Ectodermal cell (in vitro differentiated cells): ENCODE measurements around the gene FBXO46.
"Not testable (repeated sequence)": the region's sequence is repeated elsewhere in the genome, so short reads cannot be mapped to it uniquely, and the experiment has no call there.

Experiments used
- H3K27ac ChIP-seq: 2 replicates; pipeline ENCODE4 v1.7.0; 2013; ENCODE audit warnings: mild to moderate bottlenecking, low read depth, low read length; ENCODE audit not compliant: insufficient read depth, poor library complexity, severe bottlenecking
- H3K27me3 ChIP-seq: 2 replicates; pipeline ENCODE4 v1.7.0; 2013; ENCODE audit warnings: mild to moderate bottlenecking, low read length; ENCODE audit not compliant: insufficient read depth, control insufficient read depth, poor library complexity, severe bottlenecking
- H3K36me3 ChIP-seq: one replicate; pipeline ENCODE4 v1.7.0; 2013; ENCODE audit warnings: low read length; ENCODE audit not compliant: control insufficient read depth, insufficient read depth
- H3K4me1 ChIP-seq: one replicate; pipeline ENCODE4 v1.7.0; 2013; ENCODE audit warnings: low read length; ENCODE audit not compliant: control insufficient read depth, insufficient read depth
- H3K4me3 ChIP-seq: 2 replicates; pipeline ENCODE4 v1.7.0; 2013; ENCODE audit warnings: low read depth, low read length, control low read depth; ENCODE audit not compliant: insufficient read depth
- H3K9me3 ChIP-seq: 2 replicates; pipeline ENCODE4 v1.7.0; 2013; ENCODE audit warnings: mild to moderate bottlenecking, low read length, moderate library complexity; ENCODE audit not compliant: control insufficient read depth
- WGBS, 2 experiments: methylation state at CpG; one replicate each; pipeline ENCODE4 v1.1.7; 2013; ENCODE audit warnings: missing lambda C conversion rate in 2 of 2; 5-methylcytosine and 5-hydroxymethylcytosine counted together

FBXO46 gene

DNA sequence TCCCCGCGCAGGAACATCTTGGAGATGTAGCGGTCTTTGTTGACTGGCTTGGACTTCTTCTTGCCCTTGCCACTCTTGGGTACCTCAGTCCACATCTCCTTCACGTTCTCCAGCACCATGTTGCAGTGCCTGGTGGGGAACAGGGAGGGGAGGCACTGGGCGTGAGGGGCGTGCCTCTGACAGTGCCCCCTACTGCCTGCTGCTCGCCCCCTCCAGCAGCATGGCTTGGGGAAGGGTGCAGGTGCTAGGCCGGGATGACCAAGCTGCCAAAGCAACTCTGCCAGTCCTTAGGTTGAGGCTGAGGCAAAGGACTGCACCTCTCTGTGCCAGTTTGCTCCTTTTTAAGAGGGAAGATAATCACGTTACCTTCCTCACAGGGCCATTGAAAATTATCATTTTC, 43.1 kb downstream of the FBXO46 start:
- no peaks in the 10 kb centered on the region for H3K4me1 ChIP-seq
- H3K36me3 ChIP-seq, result peaks cover 18% of the 10 kb centered on the region
- no peaks in the 10 kb centered on the region for H3K9me3 ChIP-seq
- no peak overlapping the region for H3K27ac ChIP-seq
- H3K4me3 ChIP-seq, result no peak overlapping the region
- 91 to 94% methylated on average over 9 of the region's 9 CpGs for WGBS, 2 experiments
- no peaks in the 10 kb centered on the region for H3K27me3 ChIP-seq

DNA sequence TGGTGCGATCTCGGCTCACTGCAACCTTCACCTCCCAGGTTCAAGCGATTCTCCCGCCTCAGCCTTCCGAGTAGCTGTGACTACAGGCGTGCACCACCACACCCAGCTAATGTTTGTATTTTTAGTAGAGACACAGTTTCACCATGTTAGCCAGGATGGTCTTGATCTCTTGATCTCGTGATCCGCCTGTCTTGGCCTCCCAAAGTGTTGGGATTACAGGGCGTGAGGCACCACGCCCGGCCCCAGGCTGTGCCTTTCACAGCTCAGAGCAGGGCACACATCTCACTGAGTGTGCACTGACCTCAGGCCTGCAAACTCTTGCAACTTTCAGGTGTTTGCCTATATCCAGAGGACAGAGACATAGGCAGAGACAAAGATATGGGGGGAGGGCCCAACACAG, 45.7 kb downstream of the FBXO46 start:
- H3K4me1 ChIP-seq, H3K4me3 ChIP-seq, H3K27ac ChIP-seq, H3K9me3 ChIP-seq: not testable (repeated sequence)
- Histone ChIP-seq H3K27me3 (peaks cover 11% of the 10 kb centered on the region), H3K36me3 (peaks cover 18% of the 10 kb centered on the region)
- WGBS, 2 experiments, result 85 to 87% methylated on average over 11 of the region's 11 CpGs

DNA sequence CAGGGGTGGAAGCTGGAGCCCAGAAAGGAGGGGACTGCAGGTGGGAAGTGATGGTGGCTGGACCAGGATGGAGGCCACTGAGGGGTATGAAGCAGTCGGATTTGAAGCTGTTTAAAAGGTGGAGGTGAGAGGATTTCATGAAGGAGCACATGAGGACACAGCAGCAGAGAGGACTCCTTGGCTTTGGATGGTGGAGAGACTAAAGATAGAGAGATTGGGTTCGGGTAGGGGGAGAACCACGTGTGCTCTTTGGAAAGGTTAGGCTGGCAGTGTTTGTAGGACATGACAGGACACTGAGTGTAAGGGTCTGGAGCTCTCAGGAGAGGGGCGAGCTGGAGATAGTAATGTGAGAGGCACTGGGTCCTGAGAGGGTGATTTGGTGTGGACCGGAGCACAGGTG, 47.8 kb downstream of the FBXO46 start:
- H3K36me3 ChIP-seq, result peaks cover 18% of the 10 kb centered on the region
- peaks cover 32% of the 10 kb centered on the region for H3K27me3 ChIP-seq
- WGBS, 2 experiments, result 86 to 91% methylated on average over 5 of the region's 5 CpGs
- H3K4me1 ChIP-seq, result no peaks in the 10 kb centered on the region
- no peak overlapping the region for H3K4me3 ChIP-seq
- H3K27ac ChIP-seq, result no peak overlapping the region
- H3K9me3 ChIP-seq, result no peaks in the 10 kb centered on the region

DNA sequence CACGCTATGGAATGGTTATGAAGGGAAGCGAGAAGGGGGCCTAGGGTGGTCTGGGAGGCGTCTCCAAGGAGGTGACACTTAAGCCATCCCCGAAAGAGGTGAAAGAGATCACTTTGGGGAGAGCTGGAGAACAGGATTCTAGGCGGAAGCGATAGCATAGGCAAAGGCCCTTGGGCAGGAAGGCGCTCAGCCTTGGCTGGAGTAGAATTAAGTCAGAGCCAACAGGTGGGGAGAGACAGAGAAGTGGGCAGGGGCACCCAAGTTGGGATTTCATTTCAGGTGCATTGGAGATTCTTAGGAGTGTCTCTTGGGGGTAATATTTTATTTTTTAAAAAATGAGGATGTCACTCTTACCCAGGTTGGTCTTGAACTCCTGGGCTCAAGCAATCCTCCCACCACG, 48.6 kb downstream of the FBXO46 start:
- H3K36me3 ChIP-seq, result peaks cover 10% of the 10 kb centered on the region
- no peak overlapping the region for H3K27ac ChIP-seq
- 84 to 85% methylated on average over 8 of the region's 8 CpGs for WGBS, 2 experiments
- no peaks in the 10 kb centered on the region for H3K9me3 ChIP-seq
- H3K27me3 ChIP-seq, result peaks cover 40% of the 10 kb centered on the region
- no peaks in the 10 kb centered on the region for H3K4me1 ChIP-seq
- H3K4me3 ChIP-seq, result no peak overlapping the region

DNA sequence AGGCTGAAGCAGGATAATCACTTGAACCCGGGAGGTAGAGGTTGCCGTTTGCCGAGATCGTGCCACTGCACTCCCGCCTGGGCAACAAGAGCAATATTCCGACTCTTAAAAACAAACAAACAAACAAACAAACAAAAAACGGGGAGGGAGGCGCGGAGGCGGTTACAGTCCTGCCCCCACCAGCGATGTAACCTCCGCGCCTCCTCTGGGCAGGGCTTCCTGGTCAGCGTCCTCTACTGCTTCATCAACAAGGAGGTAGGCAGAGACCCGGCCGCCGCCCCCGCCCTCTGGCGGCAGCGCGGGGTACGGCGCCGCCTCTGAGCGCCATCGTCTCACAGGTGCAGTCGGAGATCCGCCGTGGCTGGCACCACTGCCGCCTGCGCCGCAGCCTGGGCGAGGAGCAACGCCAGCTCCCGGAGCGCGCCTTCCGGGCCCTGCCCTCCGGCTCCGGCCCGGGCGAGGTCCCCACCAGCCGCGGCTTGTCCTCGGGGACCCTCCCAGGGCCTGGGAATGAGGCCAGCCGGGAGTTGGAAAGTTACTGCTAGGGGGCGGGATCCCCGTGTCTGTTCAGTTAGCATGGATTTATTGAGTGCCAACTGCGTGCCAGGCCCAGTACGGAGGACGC, 49.2 kb downstream of the FBXO46 start:
- H3K4me3 ChIP-seq, result peak overlapping the region; percentile 31
- H3K9me3 ChIP-seq, result no peaks in the 10 kb centered on the region
- WGBS, 2 experiments, result 10 to 11% methylated on average over 51 of the region's 51 CpGs
- H3K27ac ChIP-seq, result no peak overlapping the region
- peaks cover 46% of the 10 kb centered on the region for H3K27me3 ChIP-seq
- no peaks in the 10 kb centered on the region for H3K4me1 ChIP-seq
- H3K36me3 ChIP-seq, result peaks cover 8% of the 10 kb centered on the region

DNA sequence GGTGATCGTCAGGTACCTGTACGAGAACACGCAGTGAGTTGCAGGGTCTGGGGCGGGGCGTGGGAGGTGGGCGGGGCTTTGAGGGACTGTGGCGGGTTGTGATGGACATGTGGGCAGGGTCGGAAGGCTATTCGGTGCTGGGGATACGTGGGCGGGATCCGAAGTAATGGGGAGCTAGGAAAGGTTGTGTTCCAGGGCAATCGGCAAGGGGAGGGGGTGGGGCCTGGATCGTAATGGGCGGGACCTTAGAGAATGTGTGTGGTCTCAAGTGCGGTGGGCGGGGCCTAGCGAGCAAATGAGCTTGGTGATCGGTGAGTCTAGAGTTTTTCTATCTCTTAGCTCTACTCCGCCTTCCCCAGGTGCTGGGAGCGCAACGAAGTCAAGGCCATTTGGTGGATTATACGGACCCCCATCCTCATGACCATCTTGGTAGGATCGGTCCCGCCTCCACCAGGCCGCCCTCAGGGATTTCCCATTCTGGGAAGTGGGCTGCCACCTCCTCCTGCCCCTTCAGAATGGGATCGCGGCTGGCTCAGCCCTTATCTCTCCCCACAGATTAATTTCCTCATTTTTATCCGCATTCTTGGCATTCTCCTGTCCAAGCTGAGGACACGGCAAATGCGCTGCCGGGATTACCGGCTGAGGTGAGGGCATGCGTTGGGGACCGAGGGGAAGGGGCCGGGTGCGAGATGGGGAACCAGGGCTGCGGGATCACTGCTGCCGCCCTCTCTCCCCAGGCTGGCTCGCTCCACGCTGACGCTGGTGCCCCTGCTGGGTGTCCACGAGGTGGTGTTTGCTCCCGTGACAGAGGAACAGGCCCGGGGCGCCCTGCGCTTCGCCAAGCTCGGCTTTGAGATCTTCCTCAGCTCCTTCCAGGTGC, 53.1 kb downstream of the FBXO46 start:
- Histone ChIP-seq H3K27ac (no peak overlapping the region), H3K4me3 (peak overlapping the region; percentile 19), H3K27me3 (peaks cover 58% of the 10 kb centered on the region), H3K9me3 (no peaks in the 10 kb centered on the region), H3K36me3 (no peaks in the 10 kb centered on the region), H3K4me1 (no peaks in the 10 kb centered on the region)
- 4% methylated on average over 49 of the region's 49 CpGs for WGBS, 2 experiments

DNA sequence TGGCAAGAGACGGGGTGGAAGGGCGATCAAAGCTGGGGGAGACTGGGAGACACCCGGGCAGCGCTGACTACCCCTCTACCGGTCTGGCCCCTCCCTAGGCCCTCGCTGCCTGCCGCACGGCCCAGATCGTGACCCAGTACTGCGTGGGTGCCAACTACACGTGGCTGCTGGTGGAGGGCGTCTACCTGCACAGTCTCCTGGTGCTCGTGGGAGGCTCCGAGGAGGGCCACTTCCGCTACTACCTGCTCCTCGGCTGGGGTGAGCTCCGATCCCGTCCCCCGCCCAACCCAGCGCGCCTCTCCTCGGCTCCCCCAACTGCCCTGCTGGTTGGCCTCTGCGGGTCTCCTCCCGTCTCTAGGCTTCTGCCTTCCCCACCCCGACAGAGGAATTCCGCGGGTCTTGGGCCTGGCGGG, 53.8 kb downstream of the FBXO46 start:
- H3K4me1 ChIP-seq, result no peaks in the 10 kb centered on the region
- H3K27me3 ChIP-seq, result peaks cover 64% of the 10 kb centered on the region
- H3K27ac ChIP-seq, result no peak overlapping the region
- 12 to 16% methylated on average over 28 of the region's 28 CpGs for WGBS, 2 experiments
- H3K9me3 ChIP-seq, result no peaks in the 10 kb centered on the region
- H3K4me3 ChIP-seq, result peak overlapping the region; percentile 30
- no peaks in the 10 kb centered on the region for H3K36me3 ChIP-seq

DNA sequence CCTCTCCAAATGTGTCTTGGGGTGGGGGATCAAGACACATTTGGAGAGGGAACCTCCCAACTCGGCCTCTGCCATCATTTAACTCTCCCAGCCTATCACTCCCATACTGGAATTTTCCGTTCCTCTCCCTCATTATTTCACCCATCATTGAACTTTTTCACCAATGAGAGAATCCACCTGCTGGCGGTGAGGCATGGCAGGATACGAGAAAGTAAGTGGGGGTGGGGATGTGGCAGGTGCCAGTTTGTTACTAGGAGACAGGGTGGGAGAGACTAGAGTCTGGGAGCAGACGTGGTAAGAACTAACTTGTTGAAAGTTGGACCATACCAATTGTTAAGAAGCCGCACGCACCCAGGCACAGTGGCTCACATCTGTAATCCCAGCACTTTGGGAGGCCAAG, 55.8 kb downstream of the FBXO46 start:
- WGBS, 2 experiments, result 80 to 86% methylated on average over 7 of the region's 7 CpGs
- no peaks in the 10 kb centered on the region for H3K36me3 ChIP-seq
- no peak overlapping the region for H3K4me3 ChIP-seq
- no peaks in the 10 kb centered on the region for H3K9me3 ChIP-seq
- H3K27me3 ChIP-seq, result peaks cover 71% of the 10 kb centered on the region
- H3K27ac ChIP-seq, result no peak overlapping the region
- H3K4me1 ChIP-seq, result no peaks in the 10 kb centered on the region

DNA sequence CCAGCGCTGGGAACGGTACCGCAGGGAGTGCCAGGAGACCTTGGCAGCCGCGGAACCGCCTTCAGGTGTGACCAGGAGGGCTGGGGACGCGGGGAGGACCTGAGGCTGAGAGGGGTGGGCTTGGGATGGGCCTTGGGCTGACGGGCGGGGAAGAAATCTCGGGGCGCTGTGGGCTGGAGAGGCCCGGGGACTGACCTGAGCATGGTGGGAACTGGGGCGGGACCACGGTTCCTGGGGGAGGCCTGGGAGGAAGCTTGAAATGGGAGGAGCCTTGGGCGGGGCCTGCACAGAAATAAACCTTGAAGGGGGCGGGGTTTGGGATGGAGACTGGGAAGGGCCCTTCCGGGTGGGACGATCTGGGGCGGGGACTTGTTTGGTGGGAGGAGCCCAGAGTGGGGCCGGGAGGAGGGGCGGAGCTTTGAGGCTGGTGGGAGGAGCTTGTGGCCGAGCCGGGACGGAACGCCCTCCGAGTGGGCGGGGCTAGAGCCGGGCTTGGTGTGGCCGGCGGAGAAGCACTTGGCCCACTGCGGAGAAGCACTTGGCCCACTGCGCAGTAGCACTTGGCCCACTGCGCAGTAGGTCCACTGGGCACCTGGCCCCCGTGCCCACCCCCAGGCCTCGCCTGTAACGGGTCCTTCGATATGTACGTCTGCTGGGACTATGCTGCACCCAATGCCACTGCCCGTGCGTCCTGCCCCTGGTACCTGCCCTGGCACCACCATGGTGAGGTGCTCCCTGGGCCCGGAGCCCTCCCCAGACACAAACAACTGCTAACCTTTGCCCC, 59.8 kb downstream of the FBXO46 start:
- Histone ChIP-seq H3K36me3 (no peaks in the 10 kb centered on the region), H3K4me1 (peaks cover 16% of the 10 kb centered on the region), H3K9me3 (no peaks in the 10 kb centered on the region), H3K27ac (no peak overlapping the region), H3K4me3 (no peak overlapping the region), H3K27me3 (peaks cover 59% of the 10 kb centered on the region)
- WGBS, 2 experiments, result 21 to 23% methylated on average over 42 of the region's 42 CpGs

DNA sequence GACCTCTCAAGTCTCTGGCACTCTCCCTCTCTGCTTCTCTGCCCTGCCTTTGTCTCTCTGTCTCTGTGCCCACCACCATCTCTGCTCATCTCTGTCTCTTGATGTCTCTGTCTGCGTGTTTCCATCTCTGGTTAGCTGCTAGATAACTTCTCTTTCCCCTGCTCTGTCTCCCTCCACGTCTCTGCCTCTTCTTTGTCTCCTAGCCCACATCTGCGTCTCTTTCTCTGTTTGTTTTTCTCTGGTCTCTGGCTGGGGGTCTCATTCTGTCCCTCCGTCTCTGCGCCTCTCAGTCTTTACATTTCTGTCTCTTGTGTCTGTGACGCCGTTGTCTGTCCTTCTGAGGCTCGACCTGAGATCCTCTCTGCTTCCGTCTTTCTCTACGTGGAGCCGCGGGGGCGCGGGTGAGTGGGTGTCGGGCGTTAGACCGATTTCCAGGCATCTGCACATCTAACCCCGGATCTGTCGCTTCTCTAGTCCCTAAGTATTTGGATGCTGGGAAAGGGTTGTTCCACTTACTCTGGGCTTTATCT, 62.3 kb downstream of the FBXO46 start:
- Histone ChIP-seq H3K4me3 (peak overlapping the region; percentile 19), H3K9me3 (no peaks in the 10 kb centered on the region), H3K27me3 (peaks cover 58% of the 10 kb centered on the region), H3K36me3 (no peaks in the 10 kb centered on the region), H3K4me1 (peaks cover 16% of the 10 kb centered on the region), H3K27ac (no peak overlapping the region)
- WGBS, 2 experiments, result 3 to 6% methylated on average over 19 of the region's 19 CpGs
